ENCODE results near the gene TMPRSS4. TPM values are rescaled to one million over a fixed set of nuclear protein-coding genes. Genes with fewer than 3 reads are reported as not detected.

The TMPRSS4 gene
- total RNA-seq, 1 experiment from 2014 or later, result 1.4 TPM

GRCh38 chr11:118079491-118079890, 2.6 kb downstream of the TMPRSS4 start:
- ChIA-PET CTCF (interaction anchor here (0.7 to 2.8 kb wide), 3 partner anchors 11 to 133 kb away, joined by 3 to 11 read pairs (median 9); no protein-coding TSS in a partner anchor), POLR2A (no interaction called here)
- Mint-ChIP-seq H3K4me1 (peaks cover 31% of the 10 kb centered on the region), H3K9me3 (no peaks in the 10 kb centered on the region), H3K36me3 (no peaks in the 10 kb centered on the region), H3K27ac (no peak overlapping the region), H3K4me3 (no peak overlapping the region), H3K27me3 (ENCODE audit: low read depth) (no peaks in the 10 kb centered on the region)
- DNase-seq (ENCODE audit: low spot score), result no peak
- ATAC-seq, result no peak
- TF ChIP-seq ZNF423 (CRISPR knock-in tag; IDR thresholded peaks at IDR 0.05) (no peak), ATF1 (CRISPR knock-in tag; IDR thresholded peaks at IDR 0.05) (no peak), ZSCAN18 (CRISPR knock-in tag; IDR thresholded peaks at IDR 0.05) (no peak), JAZF1 (CRISPR knock-in tag; IDR thresholded peaks at IDR 0.05) (no peak), NR2C2 (CRISPR knock-in tag; IDR thresholded peaks at IDR 0.05) (no peak), MYBL2 (CRISPR knock-in tag; IDR thresholded peaks at IDR 0.05) (no peak), MXD4 (CRISPR knock-in tag; IDR thresholded peaks at IDR 0.05; ENCODE audit: borderline replicate concordance) (no peak), FOXP1 (CRISPR knock-in tag; IDR thresholded peaks at IDR 0.05; ENCODE audit: borderline replicate concordance) (no peak), PREB (CRISPR knock-in tag; IDR thresholded peaks at IDR 0.05; ENCODE audit: borderline replicate concordance) (no peak), FOXJ3 (CRISPR knock-in tag; IDR thresholded peaks at IDR 0.05; ENCODE audit: borderline replicate concordance) (no peak), CBFB (CRISPR knock-in tag; IDR thresholded peaks at IDR 0.05; ENCODE audit: low read depth) (no peak), USF1 (CRISPR knock-in tag; IDR thresholded peaks at IDR 0.05) (no peak), HMGXB4 (CRISPR knock-in tag; IDR thresholded peaks at IDR 0.05) (no peak), ZNF416 (CRISPR knock-in tag; IDR thresholded peaks at IDR 0.05) (no peak), ZBTB21 (CRISPR knock-in tag; IDR thresholded peaks at IDR 0.05; ENCODE audit: borderline replicate concordance) (no peak), ELF4 (CRISPR knock-in tag; IDR thresholded peaks at IDR 0.05; ENCODE audit: low read depth) (no peak)

GRCh38 chr11:118080296-118080695, 3.4 kb downstream of the TMPRSS4 start:
- ChIA-PET POLR2A (no interaction called here), CTCF (interaction anchor here (0.7 to 2.8 kb wide), 4 partner anchors 11 to 134 kb away, joined by 3 to 11 read pairs (median 8); no protein-coding TSS in a partner anchor)
- no peak for TF ChIP-seq ZBTB21 (CRISPR knock-in tag; IDR thresholded peaks at IDR 0.05; ENCODE audit: borderline replicate concordance)
- TF ChIP-seq SOX15 (CRISPR knock-in tag; IDR thresholded peaks at IDR 0.05), result no peak
- no peak for TF ChIP-seq ZBTB43 (CRISPR knock-in tag; IDR thresholded peaks at IDR 0.05)
- TF ChIP-seq USF2 (CRISPR knock-in tag; IDR thresholded peaks at IDR 0.05), result no peak
- no peak for TF ChIP-seq EMX1 (CRISPR knock-in tag; IDR thresholded peaks at IDR 0.05)
- no peak for TF ChIP-seq GRHL2 (CRISPR knock-in tag; IDR thresholded peaks at IDR 0.05; ENCODE audit: insufficient replicate concordance, severe bottlenecking)
- no peak for TF ChIP-seq IRF2 (CRISPR knock-in tag; IDR thresholded peaks at IDR 0.05; ENCODE audit: borderline replicate concordance, low read depth)
- TF ChIP-seq MAX (CRISPR knock-in tag; IDR thresholded peaks at IDR 0.05), result no peak
- TF ChIP-seq NFYB (CRISPR knock-in tag; conservative IDR thresholded peaks at IDR 0.05; ENCODE audit: low read depth), result no peak
- H3K27me3 Mint-ChIP-seq (ENCODE audit: low read depth), result no peaks in the 10 kb centered on the region
- DNase-seq (ENCODE audit: low spot score), result no peak
- no peak for ATAC-seq
- H3K4me1 Mint-ChIP-seq, result peaks cover 31% of the 10 kb centered on the region
- H3K27ac Mint-ChIP-seq, result no peak overlapping the region
- H3K4me3 Mint-ChIP-seq, result no peak overlapping the region
- H3K36me3 Mint-ChIP-seq, result no peaks in the 10 kb centered on the region
- H3K9me3 Mint-ChIP-seq, result no peaks in the 10 kb centered on the region

Data from WTC11 (cell line).